KMS-11 (cell line): ENCODE data around the gene MAGI2.

ENCODE experiments used
- H2AFZ ChIP-seq: fragments of 200-600 bp; sonication (generic); 2 replicates; pipeline ENCODE4 v1.6.1; 2016; ENCODE audit warnings: antibody characterized with exemption, mixed run types, low read depth
- H3K27ac ChIP-seq: fragments of 200-600 bp; sonication (generic); 2 replicates; pipeline ENCODE4 v1.6.1; 2016; ENCODE audit warnings: mild to moderate bottlenecking, mixed run types
- H3K27me3 ChIP-seq: fragments of 200-600 bp; sonication (generic); 2 replicates; pipeline ENCODE4 v1.6.1; 2017; ENCODE audit warnings: mild to moderate bottlenecking, low read depth, mixed run types, moderate library complexity; ENCODE audit not compliant: insufficient read depth
- H3K36me3 ChIP-seq: fragments of 200-600 bp; sonication (generic); 2 replicates; pipeline ENCODE4 v1.6.1; 2017; ENCODE audit warnings: mild to moderate bottlenecking, mixed run types; ENCODE audit not compliant: insufficient read depth
- H3K4me1 ChIP-seq: fragments of 200-600 bp; sonication (generic); 2 replicates; pipeline ENCODE4 v1.6.1; 2016; ENCODE audit warnings: mild to moderate bottlenecking, low read depth, mixed run types; ENCODE audit not compliant: poor library complexity, severe bottlenecking
- H3K4me2 ChIP-seq: fragments of 200-600 bp; sonication (generic); 2 replicates; pipeline ENCODE4 v1.7.0; 2016; ENCODE audit warnings: mild to moderate bottlenecking, mixed run types
- H3K4me3 ChIP-seq: fragments of 200-600 bp; sonication (generic); IDR thresholded peaks from 2 replicates; pipeline ENCODE4 v1.6.1; 2017; ENCODE audit warnings: low read depth, low read length, mixed read lengths; ENCODE audit not compliant: insufficient read depth
- H3K79me2 ChIP-seq: fragments of 200-600 bp; sonication (generic); 2 replicates; pipeline ENCODE4 v1.6.1; 2016; ENCODE audit warnings: low read depth, mixed run types; ENCODE audit not compliant: insufficient read depth
- H3K9ac ChIP-seq: fragments of 200-600 bp; sonication (generic); 2 replicates; pipeline ENCODE4 v1.6.1; 2016; ENCODE audit warnings: mild to moderate bottlenecking, mixed run types
- H4K20me1 ChIP-seq: fragments of 200-600 bp; sonication (generic); 2 replicates; pipeline ENCODE4 v1.6.1; 2016; ENCODE audit warnings: mild to moderate bottlenecking, mixed run types; ENCODE audit not compliant: insufficient read depth
- TF ChIP-seq, protein P1 (sequence below): fragments of 200-600 bp; sonication (generic); conservative IDR thresholded peaks from 2 replicates; pipeline ENCODE4 v1.6.1; 2017; ENCODE audit warnings: low read depth, mild to moderate bottlenecking, antibody characterized with exemption, low read length, moderate library complexity, mixed read lengths

MAGI2 gene

DNA sequence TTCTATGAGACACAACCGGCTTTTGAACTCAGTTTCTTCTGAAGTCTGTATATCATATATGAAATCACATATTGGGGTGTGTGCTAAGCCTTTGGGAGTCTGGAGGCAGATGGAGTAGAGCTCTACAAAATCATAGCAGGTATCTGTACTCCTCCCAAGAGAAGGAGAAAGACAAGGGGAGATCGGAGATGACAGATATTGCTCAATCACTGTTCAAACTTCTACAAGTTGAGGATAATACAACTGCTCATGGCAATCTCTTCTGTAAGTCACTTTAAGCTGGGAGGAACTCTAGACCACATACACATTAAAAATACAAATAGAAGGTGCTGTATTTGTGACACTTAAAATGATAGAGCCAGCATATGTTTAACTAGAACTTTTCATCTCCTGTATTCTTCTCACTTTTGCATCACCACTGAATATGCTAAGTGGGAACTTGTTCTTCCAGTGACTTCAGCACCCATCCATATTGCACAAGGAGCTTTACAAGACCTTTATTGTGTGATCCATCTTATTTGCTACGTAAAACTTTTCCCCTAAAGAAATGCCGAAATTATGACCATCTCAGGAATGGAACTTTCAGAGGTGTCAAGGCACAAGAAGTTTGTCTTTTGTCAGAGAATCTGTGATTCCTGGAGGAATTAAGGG, 1273.5 kb downstream of the MAGI2 start:
- no peak overlapping the region for H3K4me2 ChIP-seq
- H4K20me1 ChIP-seq: no peaks in the 10 kb centered on the region
- H3K79me2 ChIP-seq: no peaks in the 10 kb centered on the region
- H3K27ac ChIP-seq: no peak overlapping the region
- TF ChIP-seq, protein P1, sequence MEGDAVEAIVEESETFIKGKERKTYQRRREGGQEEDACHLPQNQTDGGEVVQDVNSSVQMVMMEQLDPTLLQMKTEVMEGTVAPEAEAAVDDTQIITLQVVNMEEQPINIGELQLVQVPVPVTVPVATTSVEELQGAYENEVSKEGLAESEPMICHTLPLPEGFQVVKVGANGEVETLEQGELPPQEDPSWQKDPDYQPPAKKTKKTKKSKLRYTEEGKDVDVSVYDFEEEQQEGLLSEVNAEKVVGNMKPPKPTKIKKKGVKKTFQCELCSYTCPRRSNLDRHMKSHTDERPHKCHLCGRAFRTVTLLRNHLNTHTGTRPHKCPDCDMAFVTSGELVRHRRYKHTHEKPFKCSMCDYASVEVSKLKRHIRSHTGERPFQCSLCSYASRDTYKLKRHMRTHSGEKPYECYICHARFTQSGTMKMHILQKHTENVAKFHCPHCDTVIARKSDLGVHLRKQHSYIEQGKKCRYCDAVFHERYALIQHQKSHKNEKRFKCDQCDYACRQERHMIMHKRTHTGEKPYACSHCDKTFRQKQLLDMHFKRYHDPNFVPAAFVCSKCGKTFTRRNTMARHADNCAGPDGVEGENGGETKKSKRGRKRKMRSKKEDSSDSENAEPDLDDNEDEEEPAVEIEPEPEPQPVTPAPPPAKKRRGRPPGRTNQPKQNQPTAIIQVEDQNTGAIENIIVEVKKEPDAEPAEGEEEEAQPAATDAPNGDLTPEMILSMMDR: no peak
- no peaks in the 10 kb centered on the region; the same call in 1 of the 2 replicates for H3K36me3 ChIP-seq
- H2AFZ ChIP-seq: no peak overlapping the region
- H3K4me1 ChIP-seq: no peaks in the 10 kb centered on the region
- H3K4me3 ChIP-seq: no peak overlapping the region
- no peak overlapping the region for H3K9ac ChIP-seq
- no peaks in the 10 kb centered on the region for H3K27me3 ChIP-seq

DNA sequence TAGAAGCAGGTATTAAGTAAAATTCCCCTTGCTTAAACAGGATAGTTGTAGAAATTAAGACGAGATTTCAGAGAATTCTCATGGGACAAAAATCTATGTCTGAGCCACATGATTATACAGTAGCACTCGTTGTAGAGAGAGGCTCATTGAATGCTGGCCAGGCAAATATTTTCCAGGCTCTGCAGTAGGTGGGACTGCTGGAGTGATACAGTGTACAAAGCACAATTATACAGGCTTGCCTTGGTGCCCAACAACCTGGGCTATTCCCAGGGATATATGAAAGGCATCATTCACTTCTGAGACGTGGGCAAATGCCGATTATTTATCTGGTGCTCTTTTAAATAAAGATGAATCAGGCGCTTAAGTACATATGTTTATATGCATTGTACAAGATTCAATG, 1274.3 kb downstream of the MAGI2 start:
- Histone ChIP-seq H3K27me3 (no peaks in the 10 kb centered on the region), H3K27ac (no peak overlapping the region), H3K36me3 (no peaks in the 10 kb centered on the region), H3K4me1 (no peaks in the 10 kb centered on the region), H4K20me1 (no peaks in the 10 kb centered on the region), H3K4me2 (no peak overlapping the region), H2AFZ (no peak overlapping the region), H3K4me3 (no peak overlapping the region), H3K9ac (no peak overlapping the region), H3K79me2 (no peaks in the 10 kb centered on the region)
- TF ChIP-seq, protein P1: no peak

DNA sequence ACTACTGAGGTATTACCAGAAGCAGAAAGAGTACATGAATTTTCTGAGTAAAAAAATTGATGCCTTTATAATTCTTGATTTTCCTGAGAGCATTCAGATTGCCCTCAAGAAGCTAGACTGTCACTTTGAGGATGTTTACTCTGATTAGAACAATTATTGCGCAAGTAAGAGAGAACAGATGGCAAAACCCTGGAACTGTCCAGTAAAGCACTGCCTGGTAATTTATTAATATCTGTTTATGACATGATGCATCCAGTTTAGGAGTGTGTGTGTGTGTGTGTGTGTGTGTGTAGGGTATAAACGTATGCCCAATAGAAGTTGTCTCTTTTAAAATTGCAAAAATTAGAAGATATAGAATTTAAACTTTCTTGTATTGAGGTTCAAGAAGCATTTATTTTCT, 1275.1 kb downstream of the MAGI2 start:
- Histone ChIP-seq H3K9ac (no peak overlapping the region), H2AFZ (no peak overlapping the region), H3K4me1 (no peaks in the 10 kb centered on the region), H3K27me3 (no peaks in the 10 kb centered on the region), H4K20me1 (no peaks in the 10 kb centered on the region), H3K27ac (no peak overlapping the region), H3K79me2 (no peaks in the 10 kb centered on the region), H3K4me2 (no peak overlapping the region), H3K36me3 (no peaks in the 10 kb centered on the region), H3K4me3 (no peak overlapping the region)
- TF ChIP-seq, protein P1: no peak

DNA sequence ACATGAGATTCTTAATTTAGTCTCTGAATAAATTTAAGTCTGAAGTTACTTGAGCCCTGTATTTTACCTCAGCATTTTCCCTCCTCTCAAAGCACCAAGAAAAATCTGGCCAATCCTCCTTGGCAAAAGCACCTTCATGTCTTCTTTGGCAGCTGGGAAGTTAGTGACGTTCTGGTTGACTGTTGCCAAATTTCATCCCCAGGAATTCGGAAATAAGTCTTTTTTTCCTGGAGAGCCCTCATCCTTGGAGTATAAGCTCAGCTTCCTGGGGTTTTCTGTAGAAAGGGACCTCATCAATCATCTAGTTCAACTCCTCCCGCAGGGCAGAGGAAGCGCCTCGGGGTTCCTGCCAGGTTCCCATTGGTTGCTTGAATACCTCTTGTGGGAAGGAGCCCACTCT, 1277.3 kb downstream of the MAGI2 start:
- H3K4me2 ChIP-seq: no peak overlapping the region
- H4K20me1 ChIP-seq: no peaks in the 10 kb centered on the region
- H3K27ac ChIP-seq: no peak overlapping the region
- H3K4me3 ChIP-seq: no peak overlapping the region
- H3K4me1 ChIP-seq: no peaks in the 10 kb centered on the region
- TF ChIP-seq, protein P1: no peak
- no peak overlapping the region for H3K9ac ChIP-seq
- H3K79me2 ChIP-seq: no peaks in the 10 kb centered on the region
- no peak overlapping the region for H2AFZ ChIP-seq
- no peaks in the 10 kb centered on the region for H3K36me3 ChIP-seq
- no peaks in the 10 kb centered on the region for H3K27me3 ChIP-seq
